Measurements from ENCODE around the gene ANKMY1. TPM values are rescaled to one million over a fixed set of nuclear protein-coding genes. Genes with fewer than 3 reads are reported as not detected.

The ANKMY1 gene
- total RNA-seq, 2 experiments from 2014 or later: 50.9 to 53.2 TPM

DNA sequence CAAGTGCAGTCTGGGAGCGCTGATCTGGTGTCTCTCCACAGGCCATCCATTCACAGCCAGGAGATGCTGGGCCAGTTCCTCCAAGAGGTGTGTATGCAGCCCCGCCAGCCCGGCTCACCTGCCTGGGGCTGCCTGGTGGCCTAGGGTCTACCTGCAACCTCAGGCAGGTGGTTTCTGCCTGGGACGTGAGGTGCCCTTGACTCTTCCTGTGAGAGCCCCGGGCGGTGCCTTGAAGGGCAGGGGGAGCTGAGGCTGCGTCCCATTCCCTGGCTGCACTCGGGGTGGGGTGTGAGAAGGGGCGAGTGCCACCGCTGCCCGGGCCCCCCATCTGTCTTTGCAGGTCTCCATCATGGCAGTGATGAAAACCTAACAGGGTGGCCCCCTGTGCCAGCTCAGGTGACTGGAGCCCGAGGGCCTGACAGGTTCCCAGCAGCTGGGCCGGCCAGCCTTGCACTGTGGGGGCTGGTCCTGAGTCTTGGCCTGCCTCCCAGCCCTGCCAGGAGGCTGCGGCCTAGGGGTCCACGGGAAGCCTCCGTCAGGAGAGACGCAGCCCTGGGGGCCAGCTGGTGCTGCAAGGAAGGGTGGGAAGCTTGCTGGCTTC lies 40.6 kb upstream of the ANKMY1 start:
- ATAC-seq (ENCODE audit: low read depth): no peak
- no peaks in the 10 kb centered on the region for H3K27me3 Mint-ChIP-seq
- DNase-seq: peak; percentile 19
- POLR2A ChIA-PET: interaction anchor here (2.2 kb wide), 1 partner anchor 12 kb away, joined by 5 read pairs; the partner anchor contains the start of gene CAPN10
- H3K9me3 Mint-ChIP-seq: no peaks in the 10 kb centered on the region
- H3K4me1 Mint-ChIP-seq: no peaks in the 10 kb centered on the region
- H3K36me3 Mint-ChIP-seq: no peaks in the 10 kb centered on the region
- no peak overlapping the region for H3K4me3 Mint-ChIP-seq
- no peak overlapping the region for H3K27ac Mint-ChIP-seq

DNA sequence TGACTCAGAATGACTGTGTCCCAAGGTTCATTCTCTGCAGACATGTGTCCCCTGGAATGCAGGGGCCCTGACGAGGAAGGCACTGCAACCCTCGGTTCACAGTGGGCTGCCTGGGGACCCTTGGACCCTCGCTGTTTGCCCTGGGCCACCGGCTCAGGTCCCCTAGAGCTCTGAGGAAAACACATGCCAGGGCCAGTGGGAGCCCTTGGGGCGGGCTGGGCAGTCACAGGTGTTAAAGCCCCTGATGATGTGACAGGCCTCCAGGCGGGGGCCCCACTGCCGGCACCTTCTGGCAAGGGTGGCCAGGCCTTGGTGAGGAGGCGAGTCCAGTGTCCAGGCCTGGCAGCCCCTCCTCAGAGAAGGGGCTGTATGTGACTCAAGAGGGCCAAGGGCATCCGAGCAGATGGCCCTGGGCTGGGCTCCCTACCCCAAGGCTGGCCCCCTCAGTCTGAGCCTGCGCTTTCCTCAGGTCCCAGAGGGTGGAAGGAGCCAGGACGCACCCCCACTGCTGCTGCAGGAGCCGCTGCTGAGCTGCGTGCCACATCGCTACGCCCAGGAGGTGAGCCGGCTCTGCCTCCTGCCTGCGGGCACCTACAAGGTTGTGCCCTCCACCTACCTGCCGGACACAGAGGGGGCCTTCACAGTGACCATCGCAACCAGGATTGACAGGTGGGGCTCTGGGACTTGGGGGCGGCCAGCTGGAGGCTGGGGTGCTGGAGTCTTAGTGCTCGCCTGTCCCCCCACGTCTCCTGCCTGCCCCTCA lies 39.8 kb upstream of the ANKMY1 start:
- no peak overlapping the region for H3K4me3 Mint-ChIP-seq
- no peaks in the 10 kb centered on the region for H3K27me3 Mint-ChIP-seq
- POLR2A ChIA-PET: interaction anchor here (2.2 kb wide), 1 partner anchor 11 kb away, joined by 5 read pairs; the partner anchor contains the start of gene CAPN10
- H3K9me3 Mint-ChIP-seq: no peaks in the 10 kb centered on the region
- no peak overlapping the region for H3K27ac Mint-ChIP-seq
- no peaks in the 10 kb centered on the region for H3K36me3 Mint-ChIP-seq
- ATAC-seq (ENCODE audit: low read depth) (no peak), DNase-seq (peak; percentile 24)
- H3K4me1 Mint-ChIP-seq: no peaks in the 10 kb centered on the region

DNA sequence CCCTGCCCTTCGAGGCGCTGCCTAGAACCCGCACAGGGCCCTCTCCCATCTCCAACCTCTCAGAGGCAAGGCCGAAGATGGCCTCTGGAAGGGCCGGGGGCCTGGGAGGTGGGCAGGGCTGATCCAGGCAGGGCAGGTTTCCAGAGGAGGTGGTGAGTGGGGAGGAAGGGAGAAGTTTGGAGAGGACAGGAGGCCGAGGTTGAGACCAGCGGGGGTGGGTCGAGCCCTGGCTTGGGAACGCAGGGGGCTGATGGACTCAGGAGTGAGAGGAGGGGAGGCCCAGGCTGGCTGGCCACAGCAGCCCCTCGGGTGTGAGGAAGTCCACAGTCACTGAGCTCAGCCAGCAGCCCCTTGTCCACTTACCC lies 39.2 kb upstream of the ANKMY1 start:
- H3K9me3 Mint-ChIP-seq: no peaks in the 10 kb centered on the region
- H3K27me3 Mint-ChIP-seq: no peaks in the 10 kb centered on the region
- peak; percentile 26 for DNase-seq
- H3K4me1 Mint-ChIP-seq: no peaks in the 10 kb centered on the region
- no peak for ATAC-seq (ENCODE audit: low read depth)
- H3K27ac Mint-ChIP-seq: no peak overlapping the region
- no peaks in the 10 kb centered on the region for H3K36me3 Mint-ChIP-seq
- no peak overlapping the region for H3K4me3 Mint-ChIP-seq
- POLR2A ChIA-PET: no interaction called here

DNA sequence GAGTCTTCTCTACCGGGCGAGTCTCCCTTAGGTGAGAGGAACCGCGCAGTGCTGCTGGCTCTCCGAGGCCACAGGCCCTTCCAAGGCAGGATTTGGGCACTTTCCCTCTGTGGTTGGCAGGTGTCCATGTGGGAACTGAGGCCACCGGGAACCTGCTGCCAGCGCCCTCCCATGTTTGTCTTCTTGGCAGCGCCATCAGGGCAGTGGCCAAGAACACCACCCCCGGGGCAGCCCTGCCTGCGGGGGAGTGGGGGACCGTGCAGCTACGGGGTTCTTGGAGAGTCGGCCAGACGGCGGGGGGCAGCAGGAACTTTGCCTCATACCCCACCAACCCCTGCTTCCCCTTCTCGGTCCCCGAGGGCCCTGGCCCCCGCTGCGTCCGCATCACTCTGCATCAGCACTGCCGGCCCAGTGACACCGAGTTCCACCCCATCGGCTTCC lies 38.7 kb upstream of the ANKMY1 start:
- H3K36me3 Mint-ChIP-seq: no peaks in the 10 kb centered on the region
- peaks cover 2% of the 10 kb centered on the region for H3K4me1 Mint-ChIP-seq
- no peak overlapping the region for H3K27ac Mint-ChIP-seq
- peak; percentile 26 for DNase-seq
- POLR2A ChIA-PET: interaction anchor here (1.0 kb wide), 1 partner anchor 25 kb away, joined by 5 read pairs; no protein-coding TSS in a partner anchor
- no peak for ATAC-seq (ENCODE audit: low read depth)
- no peaks in the 10 kb centered on the region for H3K9me3 Mint-ChIP-seq
- no peaks in the 10 kb centered on the region for H3K27me3 Mint-ChIP-seq
- no peak overlapping the region for H3K4me3 Mint-ChIP-seq

DNA sequence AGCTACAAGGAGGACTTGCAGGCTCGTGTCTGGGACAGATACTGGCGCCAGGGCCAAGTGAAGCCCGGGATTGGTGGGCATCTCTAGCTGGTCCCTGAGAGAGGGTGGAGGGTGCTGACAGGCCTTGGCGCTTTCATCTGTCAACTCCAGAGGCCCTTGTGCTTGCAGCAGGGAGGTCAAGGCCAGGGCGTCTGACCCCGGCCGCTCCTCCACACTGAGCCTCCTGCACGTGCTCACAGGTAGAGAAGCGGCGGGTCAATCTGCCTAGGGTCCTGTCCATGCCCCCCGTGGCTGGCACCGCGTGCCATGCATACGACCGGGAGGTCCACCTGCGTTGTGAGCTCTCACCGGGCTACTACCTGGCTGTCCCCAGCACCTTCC lies 38.3 kb upstream of the ANKMY1 start:
- Mint-ChIP-seq H3K4me1 (peaks cover 2% of the 10 kb centered on the region), H3K27ac (peak overlapping the region; percentile 40), H3K27me3 (no peaks in the 10 kb centered on the region), H3K36me3 (no peaks in the 10 kb centered on the region), H3K4me3 (no peak overlapping the region), H3K9me3 (no peaks in the 10 kb centered on the region)
- ATAC-seq (ENCODE audit: low read depth): no peak
- POLR2A ChIA-PET: interaction anchor here (1.0 kb wide), 1 partner anchor 26 kb away, joined by 5 read pairs; no protein-coding TSS in a partner anchor
- DNase-seq: no peak

DNA sequence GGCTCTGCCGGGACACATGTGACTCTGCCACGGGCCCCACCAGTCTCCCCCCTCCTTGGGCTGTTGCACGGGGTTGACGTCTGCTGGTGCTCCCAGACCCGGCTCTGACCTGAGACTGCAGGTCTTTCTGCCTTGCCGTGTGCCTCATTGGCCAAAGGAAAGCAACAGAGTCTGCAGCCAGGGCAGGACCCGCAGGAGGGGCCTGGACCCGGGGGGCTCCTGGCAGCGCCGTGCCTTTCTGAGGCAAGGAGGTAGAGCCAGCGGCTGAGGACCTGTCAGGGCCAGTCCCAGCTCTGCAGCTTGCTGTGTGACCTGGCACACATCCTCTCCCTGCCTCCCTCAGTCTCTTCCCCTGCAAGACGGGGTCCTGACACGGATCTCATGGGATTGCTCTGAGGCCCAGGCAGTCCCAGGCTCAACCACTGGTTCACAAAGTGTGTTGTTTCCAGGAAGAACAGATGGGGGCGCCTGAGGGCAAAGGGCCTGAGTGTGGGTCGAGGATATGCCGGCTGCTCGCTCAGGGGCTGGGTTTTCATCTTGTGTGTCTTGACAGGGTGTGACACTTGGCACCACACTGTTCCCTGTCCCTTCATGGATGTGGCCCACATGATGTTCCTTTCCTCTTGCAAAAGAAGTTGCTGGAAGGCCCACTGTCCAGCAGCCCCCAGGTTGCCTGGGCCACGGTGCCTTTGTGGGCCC lies 37.7 kb upstream of the ANKMY1 start:
- peaks cover 2% of the 10 kb centered on the region for H3K4me1 Mint-ChIP-seq
- H3K9me3 Mint-ChIP-seq: no peaks in the 10 kb centered on the region
- peak overlapping the region; percentile 40 for H3K27ac Mint-ChIP-seq
- DNase-seq: peak; percentile 64
- peak; percentile 75 for ATAC-seq (ENCODE audit: low read depth)
- no peak overlapping the region for H3K4me3 Mint-ChIP-seq
- POLR2A ChIA-PET: interaction anchor here (1.0 kb wide), 1 partner anchor 26 kb away, joined by 5 read pairs; no protein-coding TSS in a partner anchor
- H3K27me3 Mint-ChIP-seq: no peaks in the 10 kb centered on the region
- no peaks in the 10 kb centered on the region for H3K36me3 Mint-ChIP-seq

DNA sequence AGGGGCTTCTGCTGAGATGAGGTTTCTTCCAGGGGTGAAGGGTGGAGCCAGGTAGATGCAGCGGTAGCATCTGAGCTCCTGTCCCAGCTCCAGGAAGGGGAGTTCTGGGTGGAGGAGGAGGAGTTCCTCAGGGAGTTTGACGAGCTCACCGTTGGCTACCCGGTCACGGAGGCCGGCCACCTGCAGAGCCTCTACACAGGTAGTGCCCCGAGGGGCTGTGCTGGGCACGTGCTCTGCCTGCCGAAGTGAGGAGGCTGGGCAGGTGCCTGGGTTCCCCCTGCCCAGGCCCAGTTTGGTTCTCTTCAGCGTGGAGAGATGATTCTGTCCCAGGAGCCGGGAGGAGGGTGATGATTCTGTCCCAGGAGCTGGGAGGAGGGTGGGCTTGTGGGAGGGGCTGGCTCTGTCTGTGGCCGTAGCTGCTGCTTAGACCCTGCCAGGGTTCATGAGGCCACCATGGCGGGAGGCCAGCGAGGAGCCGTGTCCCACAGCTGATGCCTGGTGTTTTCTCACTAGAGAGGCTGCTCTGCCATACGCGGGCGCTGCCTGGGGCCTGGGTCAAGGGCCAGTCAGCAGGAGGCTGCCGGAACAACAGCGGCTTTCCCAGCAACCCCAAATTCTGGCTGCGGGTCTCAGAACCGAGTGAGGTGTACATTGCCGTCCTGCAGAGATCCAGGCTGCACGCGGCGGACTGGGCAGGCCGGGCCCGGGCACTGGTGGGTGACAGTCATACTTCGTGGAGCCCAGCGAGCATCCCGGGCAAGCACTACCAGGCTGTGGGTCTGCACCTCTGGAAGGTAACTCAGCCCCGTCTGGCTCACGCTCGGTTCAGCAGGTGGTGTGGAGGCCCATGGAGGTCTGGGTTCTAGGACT lies 37.0 kb upstream of the ANKMY1 start:
- POLR2A ChIA-PET: interaction anchor here (1.0 kb wide), 1 partner anchor 8 kb away, joined by 3 read pairs; the partner anchor contains the start of gene CAPN10
- no peaks in the 10 kb centered on the region for H3K9me3 Mint-ChIP-seq
- no peak overlapping the region for H3K27ac Mint-ChIP-seq
- peaks cover 2% of the 10 kb centered on the region for H3K4me1 Mint-ChIP-seq
- no peaks in the 10 kb centered on the region for H3K36me3 Mint-ChIP-seq
- H3K27me3 Mint-ChIP-seq: no peaks in the 10 kb centered on the region
- DNase-seq (peak; percentile 30), ATAC-seq (ENCODE audit: low read depth) (no peak)
- no peak overlapping the region for H3K4me3 Mint-ChIP-seq

DNA sequence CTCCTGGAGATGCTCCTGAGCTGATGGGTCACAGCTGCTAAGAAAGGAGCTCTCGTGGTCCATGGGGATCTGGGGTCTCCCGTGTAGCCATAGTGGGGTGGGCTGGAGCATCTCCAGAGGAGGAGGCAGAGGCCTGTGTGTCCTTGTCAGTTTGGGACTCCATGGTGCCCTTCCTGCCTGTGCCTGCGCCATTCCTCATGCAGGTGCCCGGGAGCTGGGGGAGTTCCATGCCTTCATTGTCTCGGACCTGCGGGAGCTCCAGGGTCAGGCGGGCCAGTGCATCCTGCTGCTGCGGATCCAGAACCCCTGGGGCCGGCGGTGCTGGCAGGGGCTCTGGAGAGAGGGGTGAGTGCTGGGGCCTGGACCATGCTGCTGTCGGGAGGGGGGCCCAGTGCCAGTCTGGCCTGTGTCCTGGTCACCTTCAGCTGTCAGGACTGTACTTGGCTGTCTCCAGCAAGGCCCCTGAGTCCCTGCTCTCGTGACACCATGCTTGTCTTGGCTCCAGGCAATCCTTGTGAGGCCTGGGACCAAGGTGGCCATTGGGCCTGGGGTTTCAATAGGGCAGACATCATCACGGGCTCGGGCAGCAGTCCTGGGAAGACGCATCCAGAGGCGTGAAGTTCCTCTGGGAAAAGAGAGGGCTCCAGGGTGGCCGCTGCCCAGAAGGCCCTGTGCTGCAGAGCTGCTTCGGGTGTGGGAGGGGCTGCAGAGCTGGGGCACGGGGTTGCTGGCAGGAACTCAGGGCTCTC lies 36.1 kb upstream of the ANKMY1 start:
- H3K27ac Mint-ChIP-seq: no peak overlapping the region
- H3K4me3 Mint-ChIP-seq: no peak overlapping the region
- peaks cover 5% of the 10 kb centered on the region for H3K4me1 Mint-ChIP-seq
- DNase-seq (peak; percentile 17), ATAC-seq (ENCODE audit: low read depth) (no peak)
- no peaks in the 10 kb centered on the region for H3K36me3 Mint-ChIP-seq
- POLR2A ChIA-PET: interaction anchor here (0.9 to 1.0 kb wide), 2 partner anchors 8 to 14 kb away, joined by 3 read pairs; partner anchors contain the start of gene CAPN10
- no peaks in the 10 kb centered on the region for H3K9me3 Mint-ChIP-seq
- H3K27me3 Mint-ChIP-seq: no peaks in the 10 kb centered on the region

DNA sequence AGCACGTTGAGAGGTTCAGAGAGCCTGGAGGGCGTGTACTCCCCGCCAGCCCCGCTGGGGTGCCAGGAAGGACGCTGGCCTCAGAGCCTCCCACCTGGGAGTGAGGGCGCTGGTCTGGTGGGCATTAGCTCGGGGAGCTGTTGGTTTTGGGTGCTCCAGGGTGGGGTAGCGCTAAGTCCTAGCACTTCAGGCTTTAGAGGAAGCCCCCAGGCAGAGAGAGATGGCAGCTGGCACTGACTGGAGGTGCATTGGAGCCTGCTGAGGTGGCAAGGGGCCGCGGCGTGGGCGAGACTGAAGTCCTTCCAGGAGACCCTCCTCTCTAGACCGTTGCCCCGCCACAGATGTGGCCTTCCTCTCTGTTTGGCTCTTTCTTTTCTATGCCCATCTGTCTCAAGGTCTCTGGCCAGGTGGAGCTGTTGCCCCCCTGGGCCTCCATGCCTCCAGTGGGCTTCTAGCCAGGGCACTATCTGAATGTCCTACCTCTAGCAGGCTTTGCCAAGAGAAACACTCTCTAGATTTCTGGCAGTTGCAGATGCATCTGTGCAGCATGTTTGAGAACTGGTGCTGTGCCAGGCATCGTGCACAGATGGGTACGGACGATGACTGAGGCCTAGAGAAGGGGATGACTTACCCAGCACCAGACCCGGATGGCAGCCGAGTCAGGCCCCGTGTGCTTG lies 35.4 kb upstream of the ANKMY1 start:
- H3K4me3 Mint-ChIP-seq: no peak overlapping the region
- peaks cover 13% of the 10 kb centered on the region for H3K4me1 Mint-ChIP-seq
- DNase-seq (no peak), ATAC-seq (ENCODE audit: low read depth) (no peak)
- H3K36me3 Mint-ChIP-seq: no peaks in the 10 kb centered on the region
- H3K9me3 Mint-ChIP-seq: no peaks in the 10 kb centered on the region
- no peak overlapping the region for H3K27ac Mint-ChIP-seq
- no peaks in the 10 kb centered on the region for H3K27me3 Mint-ChIP-seq
- POLR2A ChIA-PET: interaction anchor here (0.9 kb wide), 1 partner anchor 13 kb away, joined by 3 read pairs; no protein-coding TSS in a partner anchor

DNA sequence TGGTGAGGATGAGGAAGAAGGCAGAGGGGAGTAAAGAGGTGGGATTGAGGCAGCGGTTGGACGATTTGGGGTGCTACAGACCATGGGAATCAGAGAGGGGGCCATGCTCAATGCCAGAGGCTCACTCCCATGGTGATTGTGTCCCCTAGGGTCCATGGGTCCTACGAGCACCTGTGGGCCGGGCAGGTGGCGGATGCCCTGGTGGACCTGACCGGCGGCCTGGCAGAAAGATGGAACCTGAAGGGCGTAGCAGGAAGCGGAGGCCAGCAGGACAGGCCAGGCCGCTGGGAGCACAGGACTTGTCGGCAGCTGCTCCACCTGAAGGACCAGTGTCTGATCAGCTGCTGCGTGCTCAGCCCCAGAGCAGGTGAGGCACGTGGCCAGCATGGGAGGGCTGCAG lies 34.0 kb upstream of the ANKMY1 start:
- Mint-ChIP-seq H3K4me1 (peaks cover 20% of the 10 kb centered on the region), H3K36me3 (peaks cover 3% of the 10 kb centered on the region), H3K27me3 (no peaks in the 10 kb centered on the region), H3K27ac (no peak overlapping the region), H3K4me3 (no peak overlapping the region), H3K9me3 (no peaks in the 10 kb centered on the region)
- POLR2A ChIA-PET: interaction anchor here (1.5 kb wide), 1 partner anchor 26 kb away, joined by 5 read pairs; no protein-coding TSS in a partner anchor
- DNase-seq (no peak), ATAC-seq (ENCODE audit: low read depth) (no peak)

DNA sequence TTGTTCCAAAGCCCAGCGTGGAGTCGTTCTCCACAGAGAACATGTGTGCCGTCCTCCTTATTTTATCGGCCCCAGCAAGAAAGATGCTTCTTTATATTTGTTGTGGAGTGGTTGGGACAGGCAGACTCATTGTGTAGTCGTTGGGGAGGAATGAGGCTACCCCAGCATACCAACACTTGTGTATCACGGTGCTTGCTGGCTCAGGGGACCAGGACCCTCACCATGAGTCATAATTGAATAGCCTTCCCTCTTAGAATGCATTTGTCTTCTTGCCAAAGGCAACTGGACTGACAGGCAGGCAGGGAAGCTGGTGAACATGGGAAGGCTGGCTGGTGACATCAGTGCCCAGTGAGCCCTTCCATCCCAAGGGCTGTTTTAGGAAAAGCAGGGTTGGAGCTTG lies 33.4 kb upstream of the ANKMY1 start:
- Mint-ChIP-seq H3K27ac (no peak overlapping the region), H3K36me3 (peaks cover 3% of the 10 kb centered on the region), H3K4me3 (no peak overlapping the region), H3K9me3 (no peaks in the 10 kb centered on the region), H3K27me3 (no peaks in the 10 kb centered on the region), H3K4me1 (peaks cover 20% of the 10 kb centered on the region)
- POLR2A ChIA-PET: interaction anchor here (1.5 kb wide), 1 partner anchor 25 kb away, joined by 5 read pairs; no protein-coding TSS in a partner anchor
- DNase-seq: no peak
- no peak for ATAC-seq (ENCODE audit: low read depth)

Data from activated naive CD8-positive, alpha-beta T cell treated with anti-CD3 and anti-CD28 coated beads, Interleukin-2, amount 10 ng/mL, durations not matched to agents 7 days and 5 days (primary cell).